ENCODE measurements around the gene TSHZ2.
A peak's percentile ranks its signal among the peaks of the same experiment; 100 is the strongest.

TSHZ2 gene

DNA sequence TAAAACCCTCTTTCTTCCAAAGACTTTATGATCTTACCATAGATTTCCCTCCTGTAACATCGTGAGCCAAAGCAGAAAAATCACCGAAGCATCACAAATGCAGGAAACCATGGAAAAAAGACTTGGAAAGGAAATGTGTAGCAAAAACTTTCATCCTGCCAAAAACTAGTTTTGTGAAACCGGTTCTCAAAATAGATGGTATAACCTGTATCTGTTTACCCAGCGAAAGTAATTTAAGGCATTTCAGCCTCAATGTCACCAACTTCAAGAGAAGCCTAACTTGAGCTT is 407.6 kb downstream of the TSHZ2 start:
- Histone ChIP-seq H3K18ac (ENCODE audit: low read depth in 1 of 2, low read length in 2 of 2) (no peak overlapping the region), H3K27ac (ENCODE audit: low read length, poor library complexity, severe bottlenecking) (no peak overlapping the region), H3K4me3 (ENCODE audit: insufficient read depth in 1 of 2, low read depth in 1 of 2, low read length in 2 of 2) (no peak overlapping the region), H2AFZ (ENCODE audit: low read depth, low read length) (no peak overlapping the region), H3K4me1 (ENCODE audit: control insufficient read depth, insufficient read depth, low read depth, low read length) (no peaks in the 10 kb centered on the region), H2BK15ac (ENCODE audit: low read depth, poor library complexity, severe bottlenecking) (no peak overlapping the region), H3K9me3 (ENCODE audit: control insufficient read depth, low read length) (peaks cover 9% of the 10 kb centered on the region), H3K4me2 (ENCODE audit: low read length, poor library complexity, severe bottlenecking) (no peak overlapping the region), H4K8ac (ENCODE audit: low read length) (no peak overlapping the region), H3K36me3 (ENCODE audit: control insufficient read depth in 1 of 2, insufficient read depth in 2 of 2, low read depth in 1 of 2, low read length in 2 of 2) (no peaks in the 10 kb centered on the region), H3K27me3 (ENCODE audit: control insufficient read depth in 1 of 2, insufficient read depth in 1 of 2, low read length in 2 of 2) (no peaks in the 10 kb centered on the region), H3K4ac (ENCODE audit: low read depth in 1 of 2, low read length in 2 of 2) (no peak overlapping the region), H3K14ac (ENCODE audit: low read length in 2 of 2) (no peak overlapping the region), H2BK12ac (ENCODE audit: low read length in 2 of 2) (no peak overlapping the region), H2AK5ac (ENCODE audit: low read length, severe bottlenecking) (no peak overlapping the region), H3K79me1 (replicated peaks; ENCODE audit: low read length, poor library complexity, severe bottlenecking) (no peaks in the 10 kb centered on the region), H4K91ac (ENCODE audit: low read length) (no peak overlapping the region), H3K23ac (ENCODE audit: low read length in 2 of 2) (no peak overlapping the region), H2BK120ac (ENCODE audit: low read depth, low read length) (no peak overlapping the region), H2BK5ac (ENCODE audit: low read depth, low read length, poor library complexity, severe bottlenecking) (no peak overlapping the region), H3K9ac (ENCODE audit: low read length) (no peak overlapping the region)
- 87% methylated on average over 3 of the region's 4 CpGs for WGBS
- DNase-seq, result no peak

DNA sequence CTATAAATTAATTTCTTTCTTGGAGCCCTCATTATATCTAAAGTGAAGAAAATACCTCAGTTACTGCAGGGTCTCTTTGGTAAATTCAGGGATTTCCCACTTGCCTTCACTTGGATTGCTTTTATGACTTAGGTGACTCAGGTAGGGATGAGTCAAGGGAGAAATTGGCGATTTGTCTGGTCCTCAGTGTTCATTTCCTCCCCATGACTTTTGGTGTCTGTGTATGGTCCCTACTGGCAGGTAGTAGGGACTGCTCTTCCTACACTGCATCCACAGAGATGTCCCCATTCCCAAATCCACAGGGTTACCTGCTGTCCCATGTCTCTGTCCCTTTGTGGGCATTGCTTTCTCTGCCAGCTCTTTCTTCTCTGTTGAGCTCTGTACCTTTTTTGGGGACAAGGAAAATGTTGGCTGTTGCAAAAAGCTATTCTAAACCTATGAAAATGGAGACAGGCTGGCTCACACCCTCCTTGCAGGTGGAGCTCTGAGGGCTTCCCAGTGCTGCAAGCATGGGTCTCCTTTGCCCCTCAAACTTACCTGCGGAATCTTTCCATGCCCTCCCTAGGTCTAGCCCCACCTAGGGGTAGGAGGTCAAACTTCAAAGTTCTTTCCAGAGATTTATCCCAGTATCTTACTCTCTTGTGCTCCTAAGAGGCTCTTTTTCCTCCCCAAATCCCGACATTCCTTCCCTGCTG is 409.6 kb downstream of the TSHZ2 start:
- Histone ChIP-seq H2AK5ac (ENCODE audit: low read length, severe bottlenecking) (no peak overlapping the region), H3K9ac (ENCODE audit: low read length) (no peak overlapping the region), H3K14ac (ENCODE audit: low read length in 2 of 2) (no peak overlapping the region), H3K9me3 (ENCODE audit: control insufficient read depth, low read length) (peaks cover 5% of the 10 kb centered on the region), H3K4me3 (ENCODE audit: insufficient read depth in 1 of 2, low read depth in 1 of 2, low read length in 2 of 2) (no peak overlapping the region), H3K79me1 (replicated peaks; ENCODE audit: low read length, poor library complexity, severe bottlenecking) (no peaks in the 10 kb centered on the region), H3K18ac (ENCODE audit: low read depth in 1 of 2, low read length in 2 of 2) (peak overlapping the region in 1 of 2 experiments; percentile 16), H2AFZ (ENCODE audit: low read depth, low read length) (no peak overlapping the region), H2BK12ac (ENCODE audit: low read length in 2 of 2) (no peak overlapping the region), H4K8ac (ENCODE audit: low read length) (peak overlapping the region; percentile 62), H3K27me3 (ENCODE audit: control insufficient read depth in 1 of 2, insufficient read depth in 1 of 2, low read length in 2 of 2) (no peaks in the 10 kb centered on the region), H3K4me2 (ENCODE audit: low read length, poor library complexity, severe bottlenecking) (no peak overlapping the region), H3K36me3 (ENCODE audit: control insufficient read depth in 1 of 2, insufficient read depth in 2 of 2, low read depth in 1 of 2, low read length in 2 of 2) (no peaks in the 10 kb centered on the region), H3K27ac (ENCODE audit: low read length, poor library complexity, severe bottlenecking) (no peak overlapping the region), H3K4ac (ENCODE audit: low read depth in 1 of 2, low read length in 2 of 2) (no peak overlapping the region), H2BK120ac (ENCODE audit: low read depth, low read length) (no peak overlapping the region), H2BK15ac (ENCODE audit: low read depth, poor library complexity, severe bottlenecking) (no peak overlapping the region), H3K23ac (ENCODE audit: low read length in 2 of 2) (no peak overlapping the region), H4K91ac (ENCODE audit: low read length) (no peak overlapping the region), H3K4me1 (ENCODE audit: control insufficient read depth, insufficient read depth, low read depth, low read length) (no peaks in the 10 kb centered on the region), H2BK5ac (ENCODE audit: low read depth, low read length, poor library complexity, severe bottlenecking) (no peak overlapping the region)
- DNase-seq, result no peak
- 71% methylated on average over 2 of the region's 3 CpGs for WGBS

DNA sequence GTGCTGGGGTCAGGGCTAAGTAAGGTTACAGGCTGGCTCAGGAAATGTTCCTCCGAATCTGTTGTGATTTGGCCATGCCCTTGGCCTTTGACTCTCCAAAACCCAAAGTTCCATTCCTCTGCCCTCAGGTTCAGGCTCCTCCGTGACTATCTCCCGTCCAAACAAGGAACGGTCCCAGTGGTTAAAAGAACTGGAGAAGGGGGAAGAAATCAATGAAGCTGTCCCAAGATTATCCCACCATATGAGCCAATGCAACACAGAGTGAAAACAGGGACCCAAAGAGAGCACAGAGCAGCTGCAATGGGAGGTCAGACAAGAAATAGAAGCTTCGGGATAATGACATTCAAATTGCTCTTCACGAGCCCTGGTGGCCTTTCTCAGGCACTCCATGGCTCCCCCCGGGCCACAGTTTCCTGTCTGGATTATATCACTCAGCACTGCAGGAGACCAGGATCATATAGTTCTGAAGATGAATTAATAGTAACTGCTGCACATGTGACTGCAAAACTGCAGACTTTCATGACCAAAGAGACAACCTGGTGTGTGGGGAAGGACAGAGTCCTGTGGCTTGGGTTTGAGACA is 410.2 kb downstream of the TSHZ2 start:
- no peaks in the 10 kb centered on the region for H3K9me3 ChIP-seq (ENCODE audit: control insufficient read depth, low read length)
- H3K4me3 ChIP-seq (ENCODE audit: insufficient read depth in 1 of 2, low read depth in 1 of 2, low read length in 2 of 2), result no peak overlapping the region
- H3K18ac ChIP-seq (ENCODE audit: low read depth in 1 of 2, low read length in 2 of 2), result no peak overlapping the region
- no peak overlapping the region for H2BK5ac ChIP-seq (ENCODE audit: low read depth, low read length, poor library complexity, severe bottlenecking)
- peak; percentile 38 for DNase-seq
- no peaks in the 10 kb centered on the region for H3K27me3 ChIP-seq (ENCODE audit: control insufficient read depth in 1 of 2, insufficient read depth in 1 of 2, low read length in 2 of 2)
- H2BK15ac ChIP-seq (ENCODE audit: low read depth, poor library complexity, severe bottlenecking), result no peak overlapping the region
- WGBS, result 18% methylated on average over 4 of the region's 7 CpGs
- no peak overlapping the region for H2BK120ac ChIP-seq (ENCODE audit: low read depth, low read length)
- no peak overlapping the region for H2AK5ac ChIP-seq (ENCODE audit: low read length, severe bottlenecking)
- no peak overlapping the region for H3K23ac ChIP-seq (ENCODE audit: low read length in 2 of 2)
- H3K79me1 ChIP-seq (replicated peaks; ENCODE audit: low read length, poor library complexity, severe bottlenecking), result no peaks in the 10 kb centered on the region
- H2BK12ac ChIP-seq (ENCODE audit: low read length in 2 of 2), result no peak overlapping the region
- H2AFZ ChIP-seq (ENCODE audit: low read depth, low read length), result no peak overlapping the region
- no peaks in the 10 kb centered on the region for H3K36me3 ChIP-seq (ENCODE audit: control insufficient read depth in 1 of 2, insufficient read depth in 2 of 2, low read depth in 1 of 2, low read length in 2 of 2)
- no peaks in the 10 kb centered on the region for H3K4me1 ChIP-seq (ENCODE audit: control insufficient read depth, insufficient read depth, low read depth, low read length)
- H3K14ac ChIP-seq (ENCODE audit: low read length in 2 of 2), result no peak overlapping the region
- no peak overlapping the region for H3K4me2 ChIP-seq (ENCODE audit: low read length, poor library complexity, severe bottlenecking)
- H4K8ac ChIP-seq (ENCODE audit: low read length), result peak overlapping the region; percentile 62
- no peak overlapping the region for H3K27ac ChIP-seq (ENCODE audit: low read length, poor library complexity, severe bottlenecking)
- H4K91ac ChIP-seq (ENCODE audit: low read length), result no peak overlapping the region
- no peak overlapping the region for H3K4ac ChIP-seq (ENCODE audit: low read depth in 1 of 2, low read length in 2 of 2)
- H3K9ac ChIP-seq (ENCODE audit: low read length), result no peak overlapping the region

DNA sequence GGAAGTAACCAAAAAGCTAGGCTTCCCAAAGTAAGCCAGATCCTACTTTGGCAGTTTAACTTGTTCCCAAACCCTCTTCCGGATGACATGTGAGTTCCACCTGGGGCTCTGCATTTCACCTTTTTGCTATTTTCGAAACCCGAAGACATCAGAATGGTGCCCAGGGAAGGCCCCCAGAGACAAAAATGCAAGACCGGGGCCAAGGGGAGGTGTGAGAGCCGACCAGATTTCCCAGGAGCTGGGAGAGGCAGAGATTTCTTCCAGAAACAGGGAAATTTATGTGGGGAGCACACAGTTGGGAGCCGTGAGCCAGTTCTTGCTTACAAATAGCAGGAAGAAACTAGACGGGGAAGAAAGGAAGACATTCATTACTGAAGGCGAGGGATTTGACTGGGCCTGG is 411.8 kb downstream of the TSHZ2 start:
- no peak overlapping the region for H3K4ac ChIP-seq (ENCODE audit: low read depth in 1 of 2, low read length in 2 of 2)

More for the DNA sequence above, 411.8 kb downstream of the TSHZ2 start:
- Histone ChIP-seq H4K8ac (ENCODE audit: low read length) (no peak overlapping the region), H3K9me3 (ENCODE audit: control insufficient read depth, low read length) (no peaks in the 10 kb centered on the region), H3K36me3 (ENCODE audit: control insufficient read depth in 1 of 2, insufficient read depth in 2 of 2, low read depth in 1 of 2, low read length in 2 of 2) (no peaks in the 10 kb centered on the region), H3K4me2 (ENCODE audit: low read length, poor library complexity, severe bottlenecking) (no peak overlapping the region), H2BK120ac (ENCODE audit: low read depth, low read length) (no peak overlapping the region), H3K23ac (ENCODE audit: low read length in 2 of 2) (no peak overlapping the region), H2BK15ac (ENCODE audit: low read depth, poor library complexity, severe bottlenecking) (no peak overlapping the region), H3K4me1 (ENCODE audit: control insufficient read depth, insufficient read depth, low read depth, low read length) (no peaks in the 10 kb centered on the region), H3K18ac (ENCODE audit: low read depth in 1 of 2, low read length in 2 of 2) (no peak overlapping the region), H3K27ac (ENCODE audit: low read length, poor library complexity, severe bottlenecking) (no peak overlapping the region), H2AK5ac (ENCODE audit: low read length, severe bottlenecking) (no peak overlapping the region), H3K14ac (ENCODE audit: low read length in 2 of 2) (no peak overlapping the region), H3K27me3 (ENCODE audit: control insufficient read depth in 1 of 2, insufficient read depth in 1 of 2, low read length in 2 of 2) (no peaks in the 10 kb centered on the region), H2BK12ac (ENCODE audit: low read length in 2 of 2) (no peak overlapping the region), H3K9ac (ENCODE audit: low read length) (peak overlapping the region; percentile 41), H4K91ac (ENCODE audit: low read length) (no peak overlapping the region), H3K4me3 (ENCODE audit: insufficient read depth in 1 of 2, low read depth in 1 of 2, low read length in 2 of 2) (no peak overlapping the region), H3K79me1 (replicated peaks; ENCODE audit: low read length, poor library complexity, severe bottlenecking) (no peaks in the 10 kb centered on the region), H2BK5ac (ENCODE audit: low read depth, low read length, poor library complexity, severe bottlenecking) (no peak overlapping the region), H2AFZ (ENCODE audit: low read depth, low read length) (no peak overlapping the region)
- DNase-seq, result no peak
- 58% methylated on average over 8 of the region's 8 CpGs for WGBS

Data from mesenchymal stem cell (in vitro differentiated cells and primary cell).